ENCODE data around the gene NPM3. TPM values are rescaled to one million over a fixed set of nuclear protein-coding genes. Genes with fewer than 3 reads are reported as not detected.

NPM3 gene
- total RNA-seq, 4 donors from 2014 or later: 17.5 to 47.7 (median 30.1) TPM

DNA sequence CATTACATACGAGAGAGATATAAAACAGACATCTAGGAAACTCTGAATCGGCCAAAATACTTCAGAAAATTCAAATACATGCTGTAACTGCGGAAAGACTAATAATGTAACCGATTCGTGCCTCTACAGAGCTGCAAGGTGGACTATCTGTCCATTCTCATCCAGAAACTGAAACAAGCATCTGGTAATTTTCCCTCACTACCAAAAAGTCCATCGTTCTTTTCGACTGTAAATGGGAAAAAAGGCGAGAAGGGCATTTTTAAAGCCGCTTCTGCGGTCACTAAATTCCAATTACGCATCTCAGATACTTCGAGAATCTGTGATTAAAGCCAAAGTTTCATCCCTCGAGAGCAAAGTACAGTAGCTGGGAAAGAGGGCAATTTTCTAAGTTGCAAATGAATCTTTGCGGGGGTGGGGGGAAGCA lies 33.7 kb upstream of the NPM3 start:
- peaks cover 0 to 48% (median 29%) of the 10 kb centered on the region in 4 donors for H3K4me1 ChIP-seq
- 0% methylated on average over 14 of the region's 14 CpGs for WGBS, 2 donors
- no peak for DNase-seq (ENCODE audit: low spot score in 2 of 2)
- no peaks in the 10 kb centered on the region for H3K9me3 ChIP-seq
- peak overlapping the region; percentile 81 to 100 (median 97) for H3K4me3 ChIP-seq
- peak overlapping the region; percentile 93 to 96 (median 95) for H3K27ac ChIP-seq
- H3K27me3 ChIP-seq: no peaks in the 10 kb centered on the region
- peaks cover 0 to 7% (median 0%) of the 10 kb centered on the region in 3 donors for H3K36me3 ChIP-seq
- no peak for TF ChIP-seq POLR2A (IDR thresholded peaks at IDR 0.05)
- TF ChIP-seq, protein P1, sequence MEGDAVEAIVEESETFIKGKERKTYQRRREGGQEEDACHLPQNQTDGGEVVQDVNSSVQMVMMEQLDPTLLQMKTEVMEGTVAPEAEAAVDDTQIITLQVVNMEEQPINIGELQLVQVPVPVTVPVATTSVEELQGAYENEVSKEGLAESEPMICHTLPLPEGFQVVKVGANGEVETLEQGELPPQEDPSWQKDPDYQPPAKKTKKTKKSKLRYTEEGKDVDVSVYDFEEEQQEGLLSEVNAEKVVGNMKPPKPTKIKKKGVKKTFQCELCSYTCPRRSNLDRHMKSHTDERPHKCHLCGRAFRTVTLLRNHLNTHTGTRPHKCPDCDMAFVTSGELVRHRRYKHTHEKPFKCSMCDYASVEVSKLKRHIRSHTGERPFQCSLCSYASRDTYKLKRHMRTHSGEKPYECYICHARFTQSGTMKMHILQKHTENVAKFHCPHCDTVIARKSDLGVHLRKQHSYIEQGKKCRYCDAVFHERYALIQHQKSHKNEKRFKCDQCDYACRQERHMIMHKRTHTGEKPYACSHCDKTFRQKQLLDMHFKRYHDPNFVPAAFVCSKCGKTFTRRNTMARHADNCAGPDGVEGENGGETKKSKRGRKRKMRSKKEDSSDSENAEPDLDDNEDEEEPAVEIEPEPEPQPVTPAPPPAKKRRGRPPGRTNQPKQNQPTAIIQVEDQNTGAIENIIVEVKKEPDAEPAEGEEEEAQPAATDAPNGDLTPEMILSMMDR (IDR thresholded peaks at IDR 0.05): no peak
- TF ChIP-seq EP300 (IDR thresholded peaks at IDR 0.05): no peak

DNA sequence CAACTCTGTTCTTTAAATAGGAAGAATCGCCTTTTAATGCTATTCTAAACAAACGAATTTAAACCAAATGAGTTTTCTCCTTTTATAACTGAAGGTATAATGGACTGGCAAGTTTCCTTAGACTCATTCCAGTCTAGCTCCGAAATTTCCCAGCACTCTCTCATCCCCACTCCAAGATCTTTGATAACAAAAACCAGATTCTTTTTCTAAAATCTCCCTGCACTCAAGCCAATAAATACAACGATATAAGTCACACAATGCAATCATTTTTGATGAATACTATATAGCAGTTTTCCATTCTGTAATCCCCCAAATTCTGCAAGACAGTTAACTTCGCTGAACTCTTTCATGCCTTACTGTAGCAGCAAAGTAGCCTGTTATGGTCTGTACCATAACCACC lies 33.1 kb upstream of the NPM3 start:
- TF ChIP-seq POLR2A (IDR thresholded peaks at IDR 0.05) (no peak), EP300 (IDR thresholded peaks at IDR 0.05) (no peak)
- TF ChIP-seq, protein P1 (IDR thresholded peaks at IDR 0.05): no peak
- DNase-seq (ENCODE audit: low spot score in 2 of 2): no peak
- 0 to 1% methylated on average over 5 of the region's 5 CpGs for WGBS, 2 donors
- Histone ChIP-seq H3K4me3 (peak overlapping the region; percentile 81 to 100 (median 97)), H3K9me3 (no peaks in the 10 kb centered on the region), H3K27ac (peak overlapping the region in 3 of 4 donors; percentile 6 to 95 (median 23)), H3K27me3 (no peaks in the 10 kb centered on the region), H3K4me1 (peaks cover 0 to 52% (median 29%) of the 10 kb centered on the region in 4 donors), H3K36me3 (peaks cover 0 to 9% (median 0%) of the 10 kb centered on the region in 3 donors)

DNA sequence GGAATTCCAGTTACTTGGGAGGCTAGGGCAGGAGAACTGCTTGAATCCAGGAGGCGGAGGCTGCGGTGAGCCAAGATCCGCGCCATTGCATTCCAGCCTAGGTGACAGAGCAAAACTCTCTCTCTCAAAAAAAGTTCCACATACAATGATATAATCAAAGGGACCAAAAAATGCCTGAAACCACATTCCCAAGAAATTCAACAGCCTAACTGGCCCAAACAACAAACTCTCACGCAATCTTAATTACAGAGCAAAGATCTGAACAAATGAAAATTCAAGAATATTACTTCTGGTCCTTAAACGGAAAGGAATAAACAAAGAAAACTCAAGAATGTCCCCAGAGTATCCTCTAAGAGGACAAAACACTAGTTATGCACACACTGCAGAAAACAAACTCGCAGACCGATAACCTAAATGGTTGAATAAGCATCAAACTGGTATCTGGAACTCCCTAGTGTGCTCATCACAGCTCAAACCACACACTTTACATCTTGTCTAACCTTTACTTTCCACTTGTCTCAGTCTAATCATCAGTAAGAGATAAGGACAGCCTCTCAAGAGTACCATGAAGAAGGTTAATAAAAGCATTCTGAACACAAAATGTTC lies 31.3 kb upstream of the NPM3 start:
- Histone ChIP-seq H3K27me3 (no peaks in the 10 kb centered on the region), H3K4me1 (peaks cover 0 to 61% (median 28%) of the 10 kb centered on the region in 4 donors), H3K4me3 (peak overlapping the region in 3 of 4 donors; percentile 81 to 100 (median 95)), H3K27ac (peak overlapping the region in 2 of 4 donors; percentile 4 to 34), H3K36me3 (peaks cover 0 to 27% (median 8%) of the 10 kb centered on the region in 3 donors), H3K9me3 (no peaks in the 10 kb centered on the region)
- TF ChIP-seq, protein P1 (IDR thresholded peaks at IDR 0.05): no peak
- TF ChIP-seq POLR2A (IDR thresholded peaks at IDR 0.05) (no peak), EP300 (IDR thresholded peaks at IDR 0.05) (no peak)
- DNase-seq (ENCODE audit: low spot score in 2 of 2): no peak
- 56 to 61% methylated on average over 8 of the region's 8 CpGs for WGBS, 2 donors

DNA sequence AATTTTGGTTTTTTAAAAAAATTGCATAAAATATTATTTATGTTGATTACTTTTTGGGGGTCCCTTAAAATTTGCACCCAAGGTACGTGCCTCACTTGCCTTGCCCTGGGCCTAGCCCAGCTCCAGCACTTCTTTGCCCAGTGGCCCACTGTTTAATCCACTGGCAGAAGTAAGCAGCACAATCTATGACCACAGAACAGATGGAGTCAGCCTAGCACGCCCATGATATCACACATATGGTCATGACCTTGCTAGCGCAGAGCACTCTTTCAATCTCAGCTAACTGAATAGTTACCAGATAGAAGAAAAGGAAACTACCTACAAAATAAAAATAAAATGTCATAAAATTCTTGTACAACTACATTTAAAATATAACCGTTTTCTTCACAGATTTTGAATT lies 29.4 kb upstream of the NPM3 start:
- TF ChIP-seq POLR2A (IDR thresholded peaks at IDR 0.05): no peak
- TF ChIP-seq EP300 (IDR thresholded peaks at IDR 0.05): no peak
- TF ChIP-seq, protein P1 (IDR thresholded peaks at IDR 0.05): no peak
- Histone ChIP-seq H3K27me3 (no peaks in the 10 kb centered on the region), H3K27ac (no peak overlapping the region), H3K36me3 (peaks cover 0 to 47% (median 9%) of the 10 kb centered on the region in 3 donors), H3K4me3 (no peak overlapping the region), H3K4me1 (peaks cover 0 to 52% (median 20%) of the 10 kb centered on the region in 4 donors), H3K9me3 (no peaks in the 10 kb centered on the region)
- DNase-seq (ENCODE audit: low spot score in 2 of 2): no peak
- WGBS, 2 donors: 79 to 82% methylated on average over 4 of the region's 4 CpGs

DNA sequence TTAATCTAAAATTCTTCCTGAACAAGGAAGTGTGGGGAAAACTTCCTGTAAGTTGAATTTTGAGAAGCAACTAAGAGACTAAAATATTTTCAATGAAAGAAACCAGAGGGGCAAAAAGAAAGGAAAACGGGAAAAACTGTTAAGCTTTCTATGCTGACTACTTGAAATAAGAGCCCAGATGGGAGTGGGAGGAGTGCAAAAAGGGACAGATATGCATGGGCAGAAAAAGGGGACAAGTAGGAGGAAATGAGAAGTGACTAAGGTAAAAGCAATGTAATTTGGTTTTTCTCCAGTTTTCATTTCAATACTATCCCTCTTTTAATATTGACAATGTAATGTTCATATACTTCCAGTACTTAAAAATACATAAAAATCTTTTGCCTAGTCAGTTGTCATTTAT lies 23.9 kb upstream of the NPM3 start:
- Histone ChIP-seq H3K4me3 (no peak overlapping the region), H3K27ac (no peak overlapping the region), H3K27me3 (no peaks in the 10 kb centered on the region), H3K36me3 (peaks cover 4 to 97% (median 31%) of the 10 kb centered on the region in 3 donors), H3K4me1 (peaks cover 0 to 27% (median 0%) of the 10 kb centered on the region in 4 donors), H3K9me3 (no peaks in the 10 kb centered on the region)
- WGBS, 2 donors: 45 to 53% methylated on average over 1 of the region's 1 CpG
- no peak for DNase-seq (ENCODE audit: low spot score in 2 of 2)
- TF ChIP-seq, protein P1 (IDR thresholded peaks at IDR 0.05): no peak
- TF ChIP-seq POLR2A (IDR thresholded peaks at IDR 0.05) (no peak), EP300 (IDR thresholded peaks at IDR 0.05) (no peak)
